Measurements from ENCODE around the gene IRAK4.

The IRAK4 gene

GRCh38 chr12:43836475-43836989 is 77.8 kb downstream of the IRAK4 start:
- no peak for DNase-seq (ENCODE audit: low read depth)

Data from CMK (cell line).